SU-DHL-6 (cell line): ENCODE measurements around the gene TRMU.

Experiments used
- CTCF ChIP-seq: fragments of 200-600 bp; sonication (generic); IDR thresholded peaks from one replicate; pipeline ENCODE4 v1.5.1; 2017; ENCODE audit warnings: antibody characterized with exemption, mild to moderate bottlenecking, low read length, moderate library complexity; ENCODE audit not compliant: insufficient read depth, poor library complexity, severe bottlenecking
- EZH2phosphoT487 ChIP-seq: fragments of 200-600 bp; sonication (generic), shearing (Covaris generic); conservative IDR thresholded peaks from 2 replicates; pipeline ENCODE4 v1.6.1; 2018; ENCODE audit warnings: mild to moderate bottlenecking, antibody characterized with exemption, low read length, moderate library complexity, mixed read lengths

DNA sequence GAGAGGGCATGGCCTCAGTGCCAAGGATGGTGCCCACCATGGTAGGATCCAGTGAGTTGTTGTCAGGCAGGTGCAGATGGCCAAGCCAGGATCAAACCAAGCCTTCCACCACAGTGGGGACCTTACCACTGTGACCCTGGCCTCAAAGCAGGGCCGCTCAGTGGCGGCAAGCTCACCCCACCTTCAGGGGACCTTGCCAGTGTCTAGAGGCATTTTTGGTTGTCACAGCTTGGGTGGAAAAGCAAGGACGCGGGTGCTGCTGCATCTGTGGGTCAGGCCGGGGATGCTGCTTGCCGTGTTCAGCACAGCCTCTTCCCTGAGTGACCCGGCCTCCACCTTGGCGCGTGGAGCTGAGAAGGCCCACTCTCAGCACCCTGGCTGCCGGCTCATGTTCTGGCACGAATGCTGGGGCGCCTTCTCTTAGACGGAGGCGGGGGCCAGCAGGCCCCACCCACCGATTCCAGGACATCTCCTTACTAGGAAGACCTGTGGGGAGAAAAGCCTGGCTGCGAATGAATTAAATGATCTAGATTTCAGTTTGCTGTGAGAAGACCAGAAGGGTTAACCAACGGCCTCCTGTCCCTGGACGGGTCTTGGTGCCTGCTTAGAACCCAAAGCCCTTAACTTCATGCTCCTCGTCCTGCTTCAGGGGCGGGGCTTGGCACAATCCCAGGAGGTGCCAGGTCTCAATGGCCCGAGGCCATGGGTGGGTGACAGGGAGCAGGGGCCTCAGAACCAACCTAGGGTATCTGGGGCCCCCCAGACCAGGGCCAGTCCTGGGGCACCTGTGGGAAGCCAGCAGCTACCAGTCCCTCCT, 18.9 kb downstream of the TRMU start:
- TF ChIP-seq EZH2phosphoT487 (no peak), CTCF (no peak)
